GM12892 (cell line): ENCODE data around the gene SERINC4.

ENCODE experiments used
- POLR2A ChIP-seq: IDR thresholded peaks from 2 replicates; pipeline ENCODE4 v1.6.1; 2011; ENCODE audit warnings: low read depth, low read length, control low read depth
- POLR2AphosphoS5 ChIP-seq: IDR thresholded peaks from 2 replicates; pipeline ENCODE4 v1.6.1; 2011; ENCODE audit warnings: low read depth, low read length, control low read depth

DNA sequence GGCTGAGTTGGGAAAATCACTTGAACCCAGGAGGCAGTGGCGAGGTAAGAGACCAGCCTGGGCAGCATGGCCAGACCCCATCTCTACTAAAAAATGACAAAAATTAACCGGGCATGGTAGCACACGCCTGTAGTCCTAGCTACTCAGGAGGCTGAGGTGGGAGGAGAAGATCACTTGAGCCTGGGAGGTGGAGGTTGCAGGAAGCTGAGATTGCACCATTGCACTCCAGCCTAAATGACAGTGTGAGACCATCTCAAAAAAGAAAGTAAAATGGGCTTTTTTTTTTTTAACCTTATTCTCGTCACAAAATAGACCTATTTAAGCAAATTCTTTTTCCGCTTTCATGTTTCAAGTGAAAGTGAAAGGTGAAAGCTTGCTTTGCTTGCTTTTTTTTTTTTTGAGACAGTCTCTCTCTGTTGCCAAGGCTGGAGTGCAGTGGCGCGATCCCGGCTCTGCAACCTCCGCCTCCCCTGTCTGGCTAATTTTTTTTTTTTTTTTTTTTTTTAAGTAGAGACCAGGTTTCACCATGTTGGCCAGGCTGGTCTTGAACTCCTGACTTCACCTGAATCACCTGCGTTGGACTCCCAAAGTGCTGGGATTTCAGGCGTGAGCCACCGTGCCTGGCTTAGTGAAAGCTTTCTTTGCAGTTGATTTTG lies 50.2 kb downstream of the SERINC4 start:
- TF ChIP-seq POLR2A (no peak), POLR2AphosphoS5 (no peak)
